HG03025 (cell line): Measurements from ENCODE around the gene GGA1.
"Not testable (repeated sequence)": the region's sequence is repeated elsewhere in the genome, so short reads cannot be mapped to it uniquely, and the experiment has no call there.

Source experiments
- ATAC-seq: cut with Tn5 transposase; IDR thresholded peaks from one replicate; pipeline ENCODE4 v1.9.1; 2021; ENCODE audit warnings: mild to moderate bottlenecking, moderate library complexity; ENCODE audit not compliant: unreplicated experiment, low FRiP score

GGA1 gene

GRCh38 chr22:37569921-37570660 lies 38.5 kb upstream of the GGA1 start:
- no peak for ATAC-seq

- no peak for ATAC-seq
Measured at GRCh38 chr22:37570661-37570976, 38.0 kb upstream of the GGA1 start.

- ATAC-seq = no peak
Measured at GRCh38 chr22:37571258-37571991, 37.2 kb upstream of the GGA1 start.

GRCh38 chr22:37571992-37572373 lies 36.7 kb upstream of the GGA1 start:
- ATAC-seq = no peak

- no peak for ATAC-seq
Measured at GRCh38 chr22:37575490-37576003, 33.1 kb upstream of the GGA1 start.

- no peak for ATAC-seq
Measured at GRCh38 chr22:37578002-37578401, 30.6 kb upstream of the GGA1 start.

GRCh38 chr22:37581504-37581903 lies 27.1 kb upstream of the GGA1 start:
- ATAC-seq = no peak

- ATAC-seq = no peak
Measured at GRCh38 chr22:37582526-37582925, 26.1 kb upstream of the GGA1 start.

GRCh38 chr22:37588546-37589215 lies 20.0 kb upstream of the GGA1 start:
- ATAC-seq = no peak

- no peak for ATAC-seq
Measured at GRCh38 chr22:37589636-37590035, 19.0 kb upstream of the GGA1 start.

GRCh38 chr22:37591081-37591480 lies 17.6 kb upstream of the GGA1 start:
- not testable (repeated sequence) for ATAC-seq

- no peak for ATAC-seq
Measured at GRCh38 chr22:37591823-37592404, 16.7 kb upstream of the GGA1 start.

GRCh38 chr22:37594237-37594636 lies 14.4 kb upstream of the GGA1 start:
- no peak for ATAC-seq

- ATAC-seq = no peak
Measured at GRCh38 chr22:37599153-37599552, 9.5 kb upstream of the GGA1 start.

- no peak for ATAC-seq
Measured at GRCh38 chr22:37601203-37601539, 7.5 kb upstream of the GGA1 start.

GRCh38 chr22:37601540-37602442 lies 6.8 kb upstream of the GGA1 start:
- no peak for ATAC-seq

GRCh38 chr22:37602546-37603277 lies 5.9 kb upstream of the GGA1 start:
- ATAC-seq = not testable (repeated sequence)

- no peak for ATAC-seq
Measured at GRCh38 chr22:37604074-37604473, 4.6 kb upstream of the GGA1 start.

- no peak for ATAC-seq
Measured at GRCh38 chr22:37604875-37605274, 3.8 kb upstream of the GGA1 start.
